GM18907 (cell line): Measurements from ENCODE around the gene SCAI.
A peak's percentile ranks its signal among the peaks of the same experiment; 100 is the strongest.
"Not testable (repeated sequence)": the region's sequence is repeated elsewhere in the genome, so short reads cannot be mapped to it uniquely, and the experiment has no call there.

Experiments used
- ATAC-seq: cut with Tn5 transposase; IDR thresholded peaks from one replicate; pipeline ENCODE4 v1.9.1; 2021; ENCODE audit warnings: mild to moderate bottlenecking, moderate library complexity; ENCODE audit not compliant: unreplicated experiment

The SCAI gene

GRCh38 chr9:124950050-124950718 is 193.1 kb downstream of the SCAI start:
- no peak for ATAC-seq

DNA sequence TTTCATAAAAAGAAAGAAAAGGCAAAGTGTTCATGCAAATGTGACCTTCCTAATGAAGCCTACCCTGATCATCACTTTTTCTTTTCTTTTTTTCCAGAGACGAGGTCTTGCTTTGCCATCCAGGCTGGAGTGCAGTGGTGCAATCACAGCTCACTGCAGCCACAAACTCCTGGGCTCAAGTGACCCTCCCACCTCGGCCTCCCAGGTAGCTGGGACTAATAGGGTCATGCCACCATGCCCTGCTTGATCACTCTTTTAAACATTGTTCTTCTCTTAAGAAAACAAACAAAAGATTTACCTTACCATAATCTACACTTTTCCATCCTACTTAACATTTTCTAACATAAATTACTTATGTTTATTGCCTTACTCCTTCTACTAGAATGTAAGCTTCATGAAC is 193.9 kb downstream of the SCAI start:
- no peak for ATAC-seq

- no peak for ATAC-seq
Measured at GRCh38 chr9:124947727-124948391, 195.5 kb downstream of the SCAI start.

GRCh38 chr9:124946167-124946566 is 197.2 kb downstream of the SCAI start:
- ATAC-seq = no peak

DNA sequence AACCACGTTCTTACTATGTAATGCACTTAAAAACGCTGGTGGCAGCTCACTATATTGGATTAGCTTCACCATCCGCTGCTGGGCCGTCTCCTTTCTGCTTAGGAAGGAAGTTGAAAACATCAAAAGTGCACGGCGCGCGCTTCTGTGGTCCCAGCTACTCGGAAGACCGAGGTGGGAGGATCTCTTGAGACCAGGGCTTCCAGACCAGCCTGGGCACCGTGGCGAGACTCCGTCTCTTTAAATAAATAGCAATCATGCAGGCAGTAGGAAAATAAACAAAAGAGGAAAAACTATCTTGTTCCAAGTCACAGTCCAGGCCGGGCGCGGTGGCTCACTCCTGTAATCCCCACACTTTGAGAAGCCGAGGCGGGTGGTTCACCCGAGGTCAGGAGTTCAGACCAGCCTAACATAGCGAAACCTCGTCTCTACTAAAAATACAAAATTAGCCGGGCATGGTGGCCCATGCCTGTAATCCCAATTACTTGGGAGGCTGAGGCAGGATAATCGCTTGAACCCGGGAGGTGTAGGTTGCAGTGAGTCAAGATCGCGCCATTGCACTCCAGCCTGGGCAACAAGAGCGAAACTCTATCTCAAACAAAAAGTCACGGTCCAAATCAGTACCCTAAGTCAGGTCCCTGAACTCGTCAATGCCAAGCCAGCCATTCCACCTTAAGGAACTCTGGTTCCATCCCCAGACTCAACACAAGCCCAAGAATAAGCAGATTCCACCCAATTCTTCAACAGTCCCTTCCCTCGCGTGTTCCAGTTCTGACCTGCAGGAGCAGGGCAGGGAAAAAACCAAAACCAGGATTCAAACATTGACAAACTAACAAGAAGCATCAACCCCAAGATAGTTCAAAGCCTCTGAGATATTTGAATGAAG is 201.4 kb downstream of the SCAI start:
- ATAC-seq = peak; percentile 34

DNA sequence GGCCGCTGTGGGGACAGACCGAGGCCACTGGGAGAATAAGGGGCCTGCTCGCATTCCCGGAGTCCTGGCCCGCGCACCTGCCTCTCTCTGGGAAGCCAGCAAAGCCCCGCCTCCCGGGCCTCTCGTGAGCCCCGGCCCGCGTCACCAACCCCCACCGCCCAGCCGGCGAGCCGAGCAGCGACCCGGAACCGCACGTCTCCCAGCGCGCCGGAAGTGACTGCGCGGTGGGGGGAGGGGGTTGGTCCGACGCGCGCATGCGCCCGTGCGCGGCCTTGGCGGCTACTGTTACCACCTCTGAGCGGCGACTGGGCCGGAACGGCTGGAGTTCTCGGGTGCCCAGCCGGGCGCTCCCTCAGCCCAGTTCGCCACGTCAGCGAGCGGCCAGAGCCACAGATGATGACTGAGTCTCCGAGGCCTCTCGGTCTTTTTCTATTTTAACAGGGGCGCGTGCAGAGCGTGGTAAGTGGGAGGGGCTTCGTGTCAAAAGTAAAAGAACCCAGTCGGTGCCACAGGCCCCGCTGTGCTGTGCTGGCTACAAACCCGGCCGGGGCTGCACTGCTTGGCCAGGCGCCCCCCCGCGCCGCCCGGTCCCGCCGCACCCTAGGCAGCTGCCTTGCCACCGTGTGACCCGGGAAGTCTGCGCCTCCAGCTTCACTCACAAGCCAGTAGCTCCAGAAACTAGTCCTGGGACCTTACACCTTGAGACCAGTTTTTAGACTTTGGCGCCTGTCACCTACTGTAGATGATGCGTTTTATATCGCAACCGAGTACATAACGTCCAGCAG is 202.2 kb downstream of the SCAI start, which contains the start of gene GOLGA1:
Gene GOLGA1 (minus strand): TSS at position 190 of the 785 bp plus-strand sequence. CDS start 2,372 bp downstream, outside the sequence.
- ATAC-seq = peak; percentile 85

- ATAC-seq = peak; percentile 44
Measured at GRCh38 chr9:124940521-124940893, 202.8 kb downstream of the SCAI start.

DNA sequence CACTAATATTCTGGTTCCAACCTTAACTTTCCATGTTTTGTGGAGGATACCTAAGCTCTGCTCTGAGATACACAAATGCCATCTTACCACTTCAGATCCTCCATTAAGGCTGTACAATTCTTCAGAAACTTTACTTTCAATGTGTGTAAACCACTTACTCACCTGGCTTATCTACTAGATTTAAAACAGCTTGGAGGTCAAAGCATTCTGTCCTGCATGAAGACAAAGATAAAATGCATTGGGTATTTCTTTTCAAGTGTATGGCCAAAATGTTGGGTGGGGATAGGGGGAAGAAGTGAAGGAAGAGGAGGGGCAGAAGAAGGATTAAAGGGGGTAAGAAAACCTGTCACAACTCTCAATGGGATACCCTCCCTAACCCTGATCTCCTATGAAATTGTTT is 203.4 kb downstream of the SCAI start:
- no peak for ATAC-seq

GRCh38 chr9:124934290-124934689 is 209.0 kb downstream of the SCAI start:
- no peak for ATAC-seq

GRCh38 chr9:124932333-124932732 is 211.0 kb downstream of the SCAI start:
- ATAC-seq = no peak

- ATAC-seq = no peak
Measured at GRCh38 chr9:124929464-124929863, 213.9 kb downstream of the SCAI start.

- ATAC-seq = no peak
Measured at GRCh38 chr9:124928116-124928515, 215.2 kb downstream of the SCAI start.

DNA sequence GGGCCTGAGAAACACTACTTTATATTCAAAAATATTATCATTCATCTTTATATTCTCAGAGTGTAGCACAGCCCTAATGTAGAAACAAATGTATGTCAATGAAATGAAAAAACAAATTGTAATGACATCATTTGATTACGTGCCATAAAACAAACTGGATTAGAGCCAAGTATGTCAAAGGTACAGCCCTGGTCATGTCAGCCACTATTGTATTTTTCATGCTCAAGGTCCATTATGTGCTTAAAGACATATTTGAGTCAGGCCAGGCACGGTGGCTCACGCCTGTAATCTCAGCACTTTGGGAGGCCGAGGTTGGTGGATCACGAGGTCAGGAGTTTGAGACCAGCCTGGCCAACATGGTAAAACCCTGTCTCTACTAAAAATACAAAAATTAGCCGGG is 222.9 kb downstream of the SCAI start:
- ATAC-seq = not testable (repeated sequence)

GRCh38 chr9:124914753-124915405 is 228.4 kb downstream of the SCAI start:
- ATAC-seq = no peak

DNA sequence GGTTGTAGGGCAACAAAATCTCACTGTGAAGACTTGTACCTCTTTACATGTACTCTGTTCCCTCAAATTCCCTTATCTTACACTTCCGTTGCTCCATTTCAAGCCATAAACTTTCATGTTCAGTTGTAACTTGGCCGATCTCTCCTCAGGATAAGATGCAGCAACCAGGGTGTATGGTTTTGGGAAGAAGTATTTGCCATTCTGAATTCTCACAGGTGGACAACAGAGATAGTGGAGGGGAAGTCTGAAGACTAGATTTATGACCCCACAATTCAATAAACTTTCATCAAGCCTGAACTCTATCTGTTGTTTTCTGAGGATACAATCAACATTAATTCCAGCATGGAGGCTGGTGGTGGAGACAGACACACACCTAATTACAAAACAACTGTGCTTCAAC is 229.9 kb downstream of the SCAI start:
- ATAC-seq = no peak

- ATAC-seq = no peak
Measured at GRCh38 chr9:124911766-124912165, 231.6 kb downstream of the SCAI start.

DNA sequence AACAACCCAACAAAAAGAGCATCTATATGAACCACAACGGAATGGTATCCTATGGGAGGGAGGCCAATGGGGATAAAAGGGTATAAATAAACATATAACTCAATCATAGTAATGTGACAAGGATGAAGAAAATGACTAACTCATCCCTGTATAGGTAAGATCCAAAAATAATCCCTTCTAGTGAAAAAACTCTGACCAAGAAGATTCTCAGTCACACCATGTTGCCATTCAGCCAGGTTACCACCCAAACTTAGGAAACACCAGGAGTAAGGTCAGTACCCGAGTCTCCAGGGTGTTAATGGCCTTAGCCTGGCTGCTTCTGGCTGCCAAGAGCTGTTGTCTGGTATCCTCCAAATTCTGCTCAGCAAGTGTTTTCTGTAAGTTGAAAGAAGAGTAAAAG is 235.2 kb downstream of the SCAI start:
- ATAC-seq = no peak

- ATAC-seq = no peak
Measured at GRCh38 chr9:124906966-124907365, 236.4 kb downstream of the SCAI start.

DNA sequence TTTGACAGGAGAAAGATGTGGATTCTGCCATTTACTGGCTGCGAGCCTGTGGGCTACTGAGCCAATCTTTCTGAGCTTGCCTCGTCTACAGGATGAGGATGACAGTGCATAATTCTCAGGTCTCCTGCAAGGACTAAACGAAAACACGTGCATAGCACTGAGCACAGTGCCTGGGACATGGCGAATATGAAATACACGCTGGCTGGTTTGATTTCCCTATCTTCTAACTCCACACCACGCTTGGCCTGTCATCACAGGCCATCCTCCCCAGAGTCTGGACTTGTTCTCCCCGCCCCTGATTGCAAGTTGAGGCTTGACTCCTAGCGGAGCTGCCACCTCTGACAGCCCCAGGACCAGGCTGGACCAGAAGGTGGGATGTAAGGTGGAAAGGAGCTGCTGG is 243.5 kb downstream of the SCAI start:
- no peak for ATAC-seq
